Parathyroid adenoma (tissue), 2 donors: ENCODE data around the gene SPATS2L.
"Not testable (repeated sequence)": the region's sequence is repeated elsewhere in the genome, so short reads cannot be mapped to it uniquely, and the experiment has no call there.

Experiments
- H2AFZ ChIP-seq: fragments of 300-600 bp; sonication (generic); one replicate; pipeline ENCODE4 v1.7.0; 2017; ENCODE audit warnings: antibody characterized with exemption, mild to moderate bottlenecking
- H3K27ac ChIP-seq: fragments of 300-600 bp; sonication (generic); one replicate; pipeline ENCODE4 v1.7.0; 2017
- H3K27me3 ChIP-seq: fragments of 300-600 bp; sonication (generic); one replicate; pipeline ENCODE4 v1.7.0; 2017; ENCODE audit warnings: low read length; ENCODE audit not compliant: control insufficient read depth, insufficient read depth
- H3K36me3 ChIP-seq: fragments of 300-600 bp; sonication (generic); one replicate; pipeline ENCODE4 v1.7.0; 2017; ENCODE audit warnings: low read length; ENCODE audit not compliant: control insufficient read depth, insufficient read depth
- H3K4me1 ChIP-seq: fragments of 300-600 bp; sonication (generic); one replicate; pipeline ENCODE4 v1.7.0; 2017; ENCODE audit warnings: control low read depth
- H3K4me2 ChIP-seq: fragments of 300-600 bp; sonication (generic); one replicate; pipeline ENCODE4 v1.7.0; 2017; ENCODE audit warnings: low read length
- H3K4me3 ChIP-seq: fragments of 300-600 bp; sonication (generic); one replicate; pipeline ENCODE4 v1.7.0; 2017; ENCODE audit warnings: low read depth, low read length
- H3K79me2 ChIP-seq: fragments of 300-600 bp; sonication (generic); one replicate; pipeline ENCODE4 v1.7.0; 2017; ENCODE audit warnings: control low read depth
- H3K9ac ChIP-seq: fragments of 300-600 bp; sonication (generic); one replicate; pipeline ENCODE4 v1.7.0; 2017; ENCODE audit warnings: mild to moderate bottlenecking
- H3K9me3 ChIP-seq: fragments of 300-600 bp; sonication (generic); one replicate; pipeline ENCODE4 v1.7.0; 2017; ENCODE audit warnings: low read length; ENCODE audit not compliant: control insufficient read depth
- CTCF ChIP-seq: fragments of 300-600 bp; sonication (generic); IDR thresholded peaks from one replicate; pipeline ENCODE4 v1.7.0; 2017; ENCODE audit warnings: antibody characterized with exemption, mild to moderate bottlenecking
- donor health status: primary hyperparathyroidism.

The SPATS2L gene

GRCh38 chr2:200338692-200339091 lies 32.2 kb downstream of the SPATS2L start:
- Histone ChIP-seq H3K79me2 (peaks cover 11% of the 10 kb centered on the region), H3K4me2 (peak overlapping the region; percentile 2), H3K36me3 (no peaks in the 10 kb centered on the region), H3K27me3 (no peaks in the 10 kb centered on the region), H3K27ac (no peak overlapping the region), H3K9me3 (no peaks in the 10 kb centered on the region), H3K4me3 (no peak overlapping the region), H3K4me1 (no peaks in the 10 kb centered on the region), H2AFZ (no peak overlapping the region), H3K9ac (no peak overlapping the region)
- no peak for TF ChIP-seq CTCF

GRCh38 chr2:200340508-200341224 lies 34.2 kb downstream of the SPATS2L start:
- peaks cover 3% of the 10 kb centered on the region for H3K4me1 ChIP-seq
- no peaks in the 10 kb centered on the region for H3K27me3 ChIP-seq
- no peak overlapping the region for H3K27ac ChIP-seq
- no peak overlapping the region for H2AFZ ChIP-seq
- H3K36me3 ChIP-seq = no peaks in the 10 kb centered on the region
- no peaks in the 10 kb centered on the region for H3K9me3 ChIP-seq
- no peak overlapping the region for H3K4me3 ChIP-seq
- no peak overlapping the region for H3K4me2 ChIP-seq
- no peak for TF ChIP-seq CTCF
- H3K79me2 ChIP-seq = peaks cover 15% of the 10 kb centered on the region
- H3K9ac ChIP-seq = no peak overlapping the region

- H3K79me2 ChIP-seq = peaks cover 15% of the 10 kb centered on the region
- no peak overlapping the region for H2AFZ ChIP-seq
- no peak overlapping the region for H3K27ac ChIP-seq
- no peak overlapping the region for H3K4me2 ChIP-seq
- H3K27me3 ChIP-seq = no peaks in the 10 kb centered on the region
- H3K36me3 ChIP-seq = no peaks in the 10 kb centered on the region
- H3K4me3 ChIP-seq = no peak overlapping the region
- no peak for TF ChIP-seq CTCF
- no peak overlapping the region for H3K9ac ChIP-seq
- no peaks in the 10 kb centered on the region for H3K9me3 ChIP-seq
- peaks cover 6% of the 10 kb centered on the region for H3K4me1 ChIP-seq
These were observed 34.9 kb downstream of the SPATS2L start for GRCh38 chr2:200341376-200341775.

- H3K27me3 ChIP-seq = no peaks in the 10 kb centered on the region
- no peak overlapping the region for H3K9ac ChIP-seq
- no peaks in the 10 kb centered on the region for H3K36me3 ChIP-seq
- peaks cover 15% of the 10 kb centered on the region for H3K79me2 ChIP-seq
- no peak overlapping the region for H3K4me2 ChIP-seq
- peaks cover 6% of the 10 kb centered on the region for H3K4me1 ChIP-seq
- TF ChIP-seq CTCF = no peak
- H3K27ac ChIP-seq = no peak overlapping the region
- no peak overlapping the region for H3K4me3 ChIP-seq
- H2AFZ ChIP-seq = no peak overlapping the region
- H3K9me3 ChIP-seq = no peaks in the 10 kb centered on the region
These were observed 35.7 kb downstream of the SPATS2L start for GRCh38 chr2:200342235-200342634.

GRCh38 chr2:200342654-200343053 lies 36.2 kb downstream of the SPATS2L start:
- H3K9ac ChIP-seq = no peak overlapping the region
- no peak overlapping the region for H3K27ac ChIP-seq
- no peak overlapping the region for H3K4me2 ChIP-seq
- H3K9me3 ChIP-seq = no peaks in the 10 kb centered on the region
- H3K79me2 ChIP-seq = peaks cover 15% of the 10 kb centered on the region
- H3K27me3 ChIP-seq = no peaks in the 10 kb centered on the region
- H3K36me3 ChIP-seq = no peaks in the 10 kb centered on the region
- H3K4me1 ChIP-seq = peaks cover 6% of the 10 kb centered on the region
- H2AFZ ChIP-seq = no peak overlapping the region
- H3K4me3 ChIP-seq = no peak overlapping the region
- no peak for TF ChIP-seq CTCF

GRCh38 chr2:200344202-200344601 lies 37.7 kb downstream of the SPATS2L start:
- H3K9ac ChIP-seq, H3K4me1 ChIP-seq: not testable (repeated sequence)

More at GRCh38 chr2:200344202-200344601, 37.7 kb downstream of the SPATS2L start:
- peaks cover 22% of the 10 kb centered on the region for H3K79me2 ChIP-seq
- H3K9me3 ChIP-seq, H3K27ac ChIP-seq, H3K27me3 ChIP-seq, H3K4me3 ChIP-seq, H3K4me2 ChIP-seq, H2AFZ ChIP-seq, H3K36me3 ChIP-seq: not testable (repeated sequence)
